H1 (cell line): Measurements from ENCODE around the gene UNC5B. TPM values are rescaled to one million over a fixed set of nuclear protein-coding genes. Genes with fewer than 3 reads are reported as not detected.

ENCODE experiments used
- BCL11A ChIP-seq, 2 experiments: IDR thresholded peaks; one replicate each; pipeline ENCODE4 v1.6.1; 2011; ENCODE audit warnings: low read depth in 2 of 2, low read length in 2 of 2, mild to moderate bottlenecking in 2 of 2
- CBX5 ChIP-seq: fragments of 300-800, 300-1000 bp; sonication (generic); IDR thresholded peaks from 2 replicates; pipeline ENCODE4 v1.7.1; 2016; ENCODE audit warnings: antibody characterized with exemption, low read length, low read depth
- CHD2 ChIP-seq: IDR thresholded peaks from 2 replicates; pipeline ENCODE4 v1.6.1; 2012; ENCODE audit warnings: low read length, improper control_type of control experiment
- JUN ChIP-seq: IDR thresholded peaks from 2 replicates; pipeline ENCODE4 v1.6.1; 2011; ENCODE audit warnings: low read depth, mild to moderate bottlenecking, improper control_type of control experiment, low read length
- KDM1A ChIP-seq: fragments of 200-600, 300-600 bp; sonication (generic); IDR thresholded peaks from 2 replicates; pipeline ENCODE4 v1.7.1; 2016; ENCODE audit warnings: mild to moderate bottlenecking, low read length, borderline replicate concordance
- RBBP5 ChIP-seq: IDR thresholded peaks from 2 replicates; pipeline ENCODE4 v1.7.1; 2012; ENCODE audit warnings: low read depth, mild to moderate bottlenecking, inconsistent platforms, low read length, moderate library complexity, borderline replicate concordance
- SIRT6 ChIP-seq: IDR thresholded peaks from one replicate; pipeline ENCODE4 v1.7.1; 2012; ENCODE audit warnings: low read length, inconsistent platforms
- SP1 ChIP-seq: IDR thresholded peaks from 2 replicates; pipeline ENCODE4 v1.6.1; 2011; ENCODE audit warnings: low read depth, low read length
- TAF1 ChIP-seq: IDR thresholded peaks from 2 replicates; pipeline ENCODE4 v1.6.1; 2011; ENCODE audit warnings: mild to moderate bottlenecking, low read depth, low read length
- polyA plus RNA-seq, 7 experiments: library from polyadenylated mRNA; depleted of rRNA in 3 of 7; stranded (reverse) in 5 of 7; unstranded in 2 of 7; fragments of >200 nt in 5 of 7; fragments of 200-250 nt in 2 of 7; gene quantifications; 1 replicate in 5 of 7; 2 replicates in 1 of 7; 4 replicates in 1 of 7; pipeline versions ENCODE4 v1.2.1 to v1.2.3, GENCODE V29; 2011 to 2013; ENCODE audit warnings: missing spikeins in 2 of 7, mixed read lengths in 2 of 7
- total RNA-seq: library from RNA; stranded (reverse); fragmentation: NEBNext Ultra II Directional; extraction: Animal tissue kit (Norgen Biotek cat#: 25700); gene quantifications from 2 replicates; pipeline ENCODE4 v1.2.1, GENCODE V29; 2021

UNC5B gene
- total and polyA plus RNA-seq, 2 of the 8 experiments (the other 6 are each of a cell fraction or from before 2014, with no cell fraction given): 27.9 to 31.8 TPM

- no peak for TF ChIP-seq SIRT6
- no peak for TF ChIP-seq SP1
- TF ChIP-seq CBX5: no peak
- no peak for TF ChIP-seq RBBP5
- no peak for TF ChIP-seq KDM1A
- TF ChIP-seq CHD2: no peak
- TF ChIP-seq BCL11A (IDR thresholded peaks at IDR 0.05; ENCODE audit: low read depth in 2 of 2, low read length in 2 of 2): no peak
- TF ChIP-seq JUN: no peak
- no peak for TF ChIP-seq TAF1
These were observed 100.7 kb downstream of the UNC5B start (continued) for GRCh38 chr10:71312811-71313789.
